NCI-H2029 treated with DMSO at 0.1 percent for 48 hours (cell line): Measurements from ENCODE around the gene SPIRE1.

Source experiments
- DNase-seq: peaks from one replicate; lab custom pipeline; 2025; lab: John Stamatoyannopoulos, UW

The SPIRE1 gene

DNA sequence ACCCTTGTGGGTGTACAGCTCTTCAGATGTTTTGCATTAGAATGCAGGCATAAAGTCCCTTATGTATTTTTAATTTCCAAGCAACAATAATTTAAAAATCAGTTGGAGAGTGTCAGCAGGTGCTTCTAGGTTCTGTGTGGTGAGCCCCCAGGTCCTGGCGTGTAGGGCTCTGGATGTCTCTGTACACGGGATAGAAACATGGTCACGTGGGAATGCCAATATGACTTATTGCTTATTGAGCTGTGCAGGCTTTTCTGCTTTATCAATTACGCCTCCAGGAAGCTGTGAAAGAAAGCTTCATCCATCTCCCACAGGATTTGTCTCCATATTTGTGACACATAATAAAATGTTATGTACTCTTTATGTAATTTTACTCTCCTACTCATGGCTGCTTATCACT is 212.4 kb downstream of the SPIRE1 start:
- no peak for DNase-seq

DNA sequence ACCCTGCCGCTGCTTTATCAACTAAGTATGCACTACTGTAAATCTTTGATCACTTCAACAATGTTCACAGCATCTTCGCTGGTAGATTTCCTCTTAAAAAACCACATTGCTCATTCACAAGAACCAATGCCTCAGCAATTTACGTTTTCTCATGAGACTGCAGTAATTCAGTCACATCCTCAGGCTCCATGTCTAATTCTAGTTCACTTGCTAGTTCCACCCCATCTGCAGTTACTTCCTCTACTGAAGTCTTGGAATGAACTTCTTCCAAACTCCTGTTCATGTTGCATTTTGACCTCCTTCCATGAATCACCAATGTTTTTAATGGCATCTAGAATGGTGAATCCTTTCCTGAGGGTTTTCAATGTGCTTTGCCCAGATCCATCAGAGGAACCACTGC is 214.4 kb downstream of the SPIRE1 start:
- DNase-seq: no peak

DNA sequence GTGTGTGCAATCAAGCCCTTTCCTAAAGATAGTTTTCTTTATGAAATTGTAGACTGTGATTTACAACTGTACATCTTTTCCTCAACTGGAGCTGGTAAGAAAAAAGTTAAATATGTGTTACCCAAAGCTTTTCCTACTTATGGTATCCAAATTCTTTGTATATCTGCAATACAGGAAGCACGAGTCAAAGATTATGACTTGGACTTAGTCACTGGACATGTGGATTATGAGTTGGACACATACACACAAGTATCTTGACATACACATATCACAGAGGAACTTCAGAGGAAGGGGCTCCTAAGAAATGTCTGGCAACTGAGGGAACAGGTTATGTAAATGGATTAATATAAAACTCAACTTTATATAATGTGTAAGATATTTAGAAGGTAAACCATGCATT is 215.0 kb downstream of the SPIRE1 start:
- no peak for DNase-seq

DNA sequence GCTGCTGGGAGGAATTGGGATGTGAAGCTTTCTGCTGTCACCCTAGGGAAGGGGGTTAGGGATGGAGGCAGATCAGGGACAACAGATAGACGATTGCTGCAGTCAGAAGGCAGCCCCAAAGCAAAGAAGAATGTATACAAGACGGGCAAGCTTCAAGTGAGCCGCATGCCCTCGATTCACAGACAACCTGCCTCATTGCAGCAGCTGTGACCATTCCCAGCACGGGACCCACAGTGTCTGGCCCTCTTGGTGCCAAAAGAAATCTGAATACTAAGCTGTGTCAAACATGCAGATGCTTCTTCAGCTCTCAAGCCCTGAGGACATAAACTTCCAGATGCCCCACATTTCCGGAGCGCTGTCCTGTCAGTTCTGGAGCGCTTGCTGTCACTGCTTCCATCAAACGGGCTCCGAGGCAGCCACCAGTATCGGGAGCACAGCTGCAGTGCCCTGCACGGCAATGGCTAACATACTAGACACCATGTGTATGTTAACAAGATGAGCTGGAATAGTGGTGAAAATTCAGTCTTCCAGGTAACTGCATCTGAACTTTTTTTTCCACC is 216.4 kb downstream of the SPIRE1 start:
- no peak for DNase-seq

DNA sequence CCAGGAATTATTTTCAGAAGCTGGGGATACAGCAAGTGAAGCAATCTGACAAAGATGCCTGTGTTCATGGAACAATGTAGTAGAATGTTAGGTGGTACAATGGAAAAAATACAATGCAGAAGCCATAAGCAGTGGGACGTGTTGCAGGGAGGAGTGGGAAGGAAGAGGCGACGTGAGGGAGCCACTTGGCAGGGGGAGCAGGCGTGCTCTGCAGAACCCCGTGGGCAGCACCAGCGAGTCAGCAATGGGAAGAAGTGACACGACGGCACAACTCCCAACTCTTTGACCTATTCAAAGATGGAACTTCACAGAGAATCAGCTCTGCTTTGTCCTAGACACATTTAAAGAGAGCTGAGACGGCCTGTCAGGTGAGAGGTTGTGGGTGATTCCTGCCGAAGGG is 219.7 kb downstream of the SPIRE1 start:
- DNase-seq: no peak

DNA sequence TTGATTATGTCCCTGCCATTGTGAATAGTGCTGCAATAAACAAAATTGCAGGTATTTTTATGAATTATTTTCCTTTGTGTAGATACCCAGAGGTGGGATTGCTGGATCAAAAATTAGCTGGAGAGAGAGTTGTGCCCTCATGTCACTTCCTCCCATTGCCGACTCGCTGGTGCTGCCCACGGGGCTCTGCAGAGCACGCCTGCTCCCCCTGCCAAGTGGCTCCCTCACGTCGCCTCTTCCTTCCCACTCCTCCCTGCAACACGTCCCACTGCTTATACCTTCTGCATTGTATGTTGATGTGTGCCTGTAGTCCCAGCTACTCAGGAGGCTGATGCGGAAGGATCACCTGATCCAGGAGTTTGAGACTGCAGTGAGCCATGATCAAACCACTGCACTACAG is 222.0 kb downstream of the SPIRE1 start:
- DNase-seq: no peak

DNA sequence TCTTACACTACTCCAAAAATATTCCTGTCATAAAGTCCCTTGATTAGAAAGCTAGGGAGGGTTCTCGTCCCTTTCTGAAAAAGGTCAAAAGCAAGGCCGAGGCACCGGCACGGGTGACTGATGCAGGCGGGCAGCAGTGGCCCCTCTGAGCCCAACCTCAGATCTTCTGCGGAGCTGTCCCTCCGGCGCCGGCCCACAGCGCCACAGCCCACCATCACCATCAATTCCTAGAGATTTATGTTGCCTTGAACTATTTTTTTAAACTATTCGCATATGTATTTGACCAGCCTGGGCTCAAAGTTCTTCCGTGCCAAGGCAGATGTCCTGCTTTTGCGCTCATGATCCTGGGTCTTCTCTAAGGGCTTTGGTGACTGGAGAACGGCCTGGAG is 223.4 kb downstream of the SPIRE1 start:
- DNase-seq: no peak

DNA sequence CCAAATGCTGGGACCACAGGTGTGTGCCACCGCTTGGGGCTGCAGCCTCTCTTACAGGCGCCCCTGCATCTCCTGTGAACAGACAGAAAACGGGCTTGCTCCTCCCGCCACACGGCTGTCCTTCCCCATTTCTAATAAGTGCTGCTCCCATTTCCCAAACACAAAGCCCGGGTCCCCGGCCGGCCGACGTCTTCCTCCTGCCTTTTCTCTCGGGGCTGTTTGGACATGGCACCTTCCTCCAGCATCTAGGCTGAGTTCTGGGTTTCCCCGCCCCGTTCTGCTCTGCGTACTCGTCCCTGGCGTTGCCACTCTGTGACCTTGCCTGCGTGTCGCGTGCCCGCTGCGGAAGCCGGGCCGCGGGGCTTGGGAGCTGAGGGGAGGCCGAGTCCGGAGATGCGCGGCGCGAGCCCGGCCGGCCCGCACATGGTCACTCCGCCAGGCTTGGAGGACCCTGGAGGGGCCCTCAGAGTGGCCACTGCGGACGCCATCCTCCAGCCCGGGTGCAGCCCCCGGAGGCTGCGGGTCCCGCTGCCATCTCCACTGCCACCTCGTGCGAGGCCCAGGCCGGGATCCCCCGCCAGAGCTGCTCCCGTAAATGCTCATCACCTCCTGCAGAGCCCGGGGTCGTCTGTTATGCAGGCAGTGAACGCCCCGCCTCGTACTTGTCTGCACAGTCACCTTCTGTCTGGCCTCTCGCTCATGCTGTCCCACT is 223.9 kb downstream of the SPIRE1 start:
- DNase-seq: no peak

DNA sequence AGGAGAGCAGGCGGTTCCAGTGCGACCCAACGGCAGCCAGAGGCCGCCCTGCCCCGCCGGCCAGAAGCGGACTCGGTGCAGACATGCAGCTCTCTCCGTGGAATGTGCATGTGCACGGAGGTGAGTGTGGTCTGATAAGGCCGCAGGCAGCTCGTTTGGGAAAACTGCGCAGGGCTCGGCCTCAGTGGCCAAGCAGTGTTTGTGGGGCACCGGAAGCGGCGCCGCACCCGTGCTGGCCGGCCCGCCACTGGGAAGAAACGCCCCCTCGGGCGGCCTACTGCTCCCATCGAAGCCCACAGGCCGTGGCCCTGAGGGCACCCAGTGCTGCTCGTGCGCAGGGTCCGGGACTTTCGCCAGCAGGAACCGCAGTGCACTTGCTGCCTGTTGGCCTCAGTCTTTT is 225.0 kb downstream of the SPIRE1 start:
- no peak for DNase-seq

DNA sequence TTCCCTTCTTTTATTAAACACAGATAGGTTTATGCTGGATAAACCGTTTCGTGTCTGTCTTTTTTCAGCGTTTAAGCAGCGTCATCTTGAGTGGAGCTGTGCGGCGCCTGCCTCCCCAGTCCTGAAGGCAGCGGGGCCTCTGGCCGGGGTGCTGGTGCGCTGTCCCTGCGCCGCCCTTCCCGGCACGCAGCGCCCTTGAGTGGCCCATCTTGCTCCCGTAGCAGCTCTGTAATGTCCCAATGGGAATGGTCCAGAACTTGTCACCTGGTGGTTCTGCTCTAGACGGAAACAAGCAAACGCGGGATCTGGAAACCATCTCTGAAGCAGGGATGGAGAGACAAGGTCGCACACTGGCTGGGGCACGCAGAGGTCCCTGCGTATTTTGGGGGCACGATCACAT is 225.7 kb downstream of the SPIRE1 start:
- no peak for DNase-seq

DNA sequence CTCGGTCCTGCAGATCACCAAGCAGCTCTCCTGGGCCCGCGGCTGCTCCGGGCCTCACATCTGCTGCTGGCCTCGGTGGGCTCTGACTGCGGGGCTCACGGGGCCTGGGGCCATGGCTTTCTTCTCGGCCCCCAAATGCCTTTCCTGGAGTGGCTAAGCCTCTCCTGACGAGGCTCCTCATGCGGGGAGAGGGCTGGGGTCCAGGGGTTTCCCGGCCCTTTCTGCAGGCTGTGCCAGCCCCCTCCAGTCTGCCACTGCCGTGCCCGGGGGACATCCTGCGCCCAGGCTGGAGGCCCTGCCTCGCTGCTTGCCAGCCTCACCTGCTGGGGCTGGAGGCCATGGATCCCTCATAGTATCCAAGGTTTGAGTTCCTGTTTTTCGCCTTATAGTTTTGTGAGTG is 226.3 kb downstream of the SPIRE1 start:
- DNase-seq: no peak

DNA sequence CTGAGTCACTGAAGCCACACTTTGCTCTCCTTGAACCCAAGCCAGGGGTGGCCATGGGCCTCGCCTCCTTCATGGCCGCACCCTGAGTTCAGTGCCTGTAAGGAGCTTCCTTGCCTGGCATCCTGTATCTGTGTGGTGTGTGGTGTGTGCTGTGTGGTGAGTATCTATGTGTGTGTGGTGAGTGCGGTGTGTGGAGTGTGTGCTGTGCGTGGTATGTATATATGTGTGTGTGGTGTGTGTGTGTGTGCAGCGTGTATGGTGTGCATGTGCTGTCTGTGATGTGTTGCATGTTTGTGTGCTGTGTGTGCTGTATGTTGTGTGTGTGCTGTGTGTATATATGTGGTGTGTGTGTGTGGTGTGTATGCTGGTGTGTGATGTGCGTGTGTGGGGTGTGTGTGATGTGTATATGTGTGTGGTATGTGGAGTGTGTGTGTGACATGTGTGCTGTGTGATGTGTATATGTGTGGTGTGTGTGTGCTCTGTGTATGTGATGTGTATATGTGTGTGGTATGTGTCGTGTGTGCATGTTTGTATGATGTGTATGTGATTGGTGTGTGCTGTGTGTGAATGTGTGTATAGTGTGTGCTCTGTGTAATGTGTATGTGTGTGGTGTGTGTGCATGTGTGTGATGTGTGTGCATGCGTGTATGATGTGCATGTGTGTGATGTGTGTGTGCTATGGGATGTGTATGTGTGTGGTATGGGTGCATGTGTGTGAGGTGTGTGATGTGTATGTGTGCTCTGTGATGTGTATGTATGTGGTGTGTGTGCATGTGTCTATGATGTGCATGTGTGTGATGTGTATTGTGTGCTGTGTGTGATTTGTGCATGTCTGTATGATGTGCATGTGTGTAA is 227.5 kb downstream of the SPIRE1 start:
- DNase-seq: no peak

DNA sequence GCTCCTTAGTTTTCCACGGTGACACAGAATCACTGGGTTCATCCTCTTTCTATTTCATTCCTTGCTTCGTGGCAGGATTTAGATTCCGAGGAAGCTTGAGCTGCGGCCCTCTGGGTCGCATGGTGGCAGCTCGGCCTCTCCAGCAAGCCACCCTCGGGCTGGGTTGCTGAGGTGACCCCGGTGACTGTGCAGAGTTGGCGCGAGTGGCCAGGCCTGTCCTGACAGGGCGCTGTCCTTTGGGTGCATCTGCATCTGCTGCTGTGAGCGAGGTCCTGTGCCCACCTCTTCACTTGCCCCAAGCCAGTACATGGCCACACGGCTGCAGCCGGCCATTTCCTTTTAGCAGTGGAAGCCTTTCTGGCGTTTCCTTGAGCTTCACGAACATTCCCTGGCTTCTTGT is 228.4 kb downstream of the SPIRE1 start:
- DNase-seq: no peak

DNA sequence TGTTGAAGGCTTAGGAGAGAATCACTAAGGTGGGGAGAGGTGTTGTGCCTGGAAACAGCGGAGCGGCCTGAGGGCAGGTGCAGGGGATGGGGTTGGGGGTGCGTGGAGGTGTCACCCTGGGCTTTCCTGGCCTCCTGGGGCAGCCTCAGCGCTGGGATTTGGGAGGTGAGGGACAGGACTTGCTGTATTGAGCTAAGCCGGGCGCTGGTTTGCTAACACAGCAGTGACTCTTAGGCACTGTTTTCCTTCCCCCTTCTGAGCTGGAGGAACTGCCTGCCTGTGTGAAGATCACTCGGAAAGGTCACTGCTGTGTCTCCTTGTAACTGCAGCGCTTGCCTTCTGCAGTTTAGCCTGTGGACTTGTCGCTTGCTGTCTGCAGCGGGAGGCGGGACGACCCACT is 229.0 kb downstream of the SPIRE1 start:
- DNase-seq: no peak

DNA sequence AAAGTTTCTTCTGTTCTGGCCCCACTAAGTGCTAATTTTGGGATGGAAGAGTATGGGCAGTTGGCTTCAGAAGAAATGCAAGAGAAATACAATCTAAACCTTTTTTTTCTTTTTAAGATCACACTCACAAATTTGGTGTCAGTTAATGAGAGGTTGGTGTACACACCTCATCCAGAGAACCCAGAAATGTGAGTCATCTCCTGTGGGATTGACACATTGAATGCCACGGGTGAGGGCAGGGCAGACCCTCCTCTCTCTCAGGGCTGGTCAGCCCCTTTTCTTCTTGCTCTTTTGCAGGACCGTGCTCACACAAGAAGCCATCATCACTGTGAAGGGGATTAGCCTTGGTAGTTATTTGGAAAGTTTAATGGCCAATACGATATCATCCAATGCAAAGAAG is 231.0 kb downstream of the SPIRE1 start:
- no peak for DNase-seq

DNA sequence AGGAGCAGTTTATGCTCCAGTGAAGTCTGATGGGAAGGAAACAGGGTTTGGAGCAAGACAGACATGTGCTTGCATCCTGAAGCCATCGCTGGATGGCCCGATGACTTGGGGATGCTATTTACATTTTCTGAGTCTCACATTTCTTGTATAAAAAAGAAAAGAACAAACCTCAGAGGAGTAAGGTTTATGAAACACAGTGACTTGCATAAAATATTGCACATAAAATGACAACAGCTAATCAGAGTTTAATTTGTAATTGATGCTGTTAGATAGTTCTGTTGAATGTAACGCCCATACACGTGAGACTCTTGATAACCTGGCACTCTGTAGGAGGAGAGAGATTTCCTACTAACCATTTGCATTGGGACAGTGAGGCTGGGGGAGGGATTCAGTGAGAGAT is 233.7 kb downstream of the SPIRE1 start:
- DNase-seq: no peak

DNA sequence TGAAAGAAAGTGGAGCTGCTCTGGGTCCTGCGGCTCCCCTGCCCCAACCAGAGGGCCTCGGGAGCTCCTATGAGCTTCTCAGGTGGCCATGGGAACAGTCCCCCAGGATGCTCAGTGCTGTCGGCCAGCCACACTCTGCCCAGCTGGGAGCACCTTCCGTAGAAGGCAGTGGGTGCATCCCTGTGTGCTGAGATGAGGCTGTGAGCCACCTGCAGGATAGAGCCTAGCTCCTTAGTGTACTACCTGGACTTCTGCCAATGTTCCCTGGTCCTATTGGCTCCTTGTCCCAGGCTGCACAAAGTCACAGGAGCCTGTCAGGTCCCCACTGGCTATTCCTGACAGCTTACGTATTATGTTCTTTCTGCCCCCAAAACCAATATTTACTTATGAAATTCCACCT is 234.1 kb downstream of the SPIRE1 start:
- peak; percentile 43 for DNase-seq

DNA sequence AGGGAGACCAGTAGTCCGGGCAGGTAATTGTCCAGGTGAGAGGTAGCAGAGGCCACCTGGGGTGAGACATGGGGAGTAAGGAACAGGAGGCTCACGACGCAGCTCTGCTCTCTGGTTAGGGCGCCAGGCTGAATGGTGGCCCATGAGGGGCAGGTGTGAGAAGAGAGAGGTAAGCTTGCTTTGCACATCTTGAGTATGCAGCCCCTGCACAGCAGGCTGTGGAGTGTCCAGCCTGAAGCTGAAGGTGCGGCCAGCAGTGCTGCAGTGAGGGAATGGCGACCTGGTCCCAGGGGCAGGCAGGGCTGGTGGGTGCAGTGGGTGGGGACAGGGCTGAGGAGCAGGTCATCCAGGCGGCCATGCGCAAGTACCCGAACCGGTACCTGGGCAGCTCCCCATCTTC is 234.5 kb downstream of the SPIRE1 start:
- no peak for DNase-seq

DNA sequence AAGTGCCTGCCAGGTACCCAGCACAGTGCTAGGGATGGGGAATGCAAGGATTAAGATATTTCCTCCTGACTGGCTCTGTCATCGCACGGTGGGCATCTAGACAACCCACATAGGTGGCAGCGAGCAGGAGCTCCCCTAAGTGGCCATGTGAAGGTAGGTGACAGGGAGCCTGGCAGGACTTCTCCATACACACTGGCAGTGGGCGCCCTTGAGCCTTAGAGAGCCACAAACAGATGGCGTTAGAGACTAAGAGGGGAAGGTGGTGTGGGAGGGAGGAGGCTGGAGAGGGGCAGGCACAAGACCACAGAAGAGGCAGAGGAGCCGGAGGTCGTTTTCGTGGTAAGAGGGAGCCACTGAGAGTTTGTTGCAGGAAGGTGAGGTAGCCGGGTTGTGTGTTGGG is 235.0 kb downstream of the SPIRE1 start:
- DNase-seq: no peak

DNA sequence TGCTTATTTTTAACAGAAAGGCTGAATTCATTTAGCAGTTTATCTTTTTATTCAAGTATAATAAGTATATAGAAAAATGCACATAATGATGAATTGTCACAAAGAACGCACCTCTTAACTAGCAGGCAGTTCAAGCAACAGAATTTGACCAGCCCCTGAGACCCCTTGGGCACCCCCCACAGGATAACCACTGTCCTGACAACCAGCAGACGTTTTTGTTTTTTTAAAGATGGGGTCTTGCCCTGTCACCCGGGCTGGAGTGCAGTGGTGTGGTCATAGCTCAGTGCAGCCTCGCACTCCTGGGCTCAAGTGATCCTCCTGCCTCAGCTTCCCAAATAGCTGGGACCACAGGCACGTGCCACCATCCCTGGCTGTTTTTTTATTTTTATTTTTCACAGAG is 236.2 kb downstream of the SPIRE1 start:
- DNase-seq: no peak

DNA sequence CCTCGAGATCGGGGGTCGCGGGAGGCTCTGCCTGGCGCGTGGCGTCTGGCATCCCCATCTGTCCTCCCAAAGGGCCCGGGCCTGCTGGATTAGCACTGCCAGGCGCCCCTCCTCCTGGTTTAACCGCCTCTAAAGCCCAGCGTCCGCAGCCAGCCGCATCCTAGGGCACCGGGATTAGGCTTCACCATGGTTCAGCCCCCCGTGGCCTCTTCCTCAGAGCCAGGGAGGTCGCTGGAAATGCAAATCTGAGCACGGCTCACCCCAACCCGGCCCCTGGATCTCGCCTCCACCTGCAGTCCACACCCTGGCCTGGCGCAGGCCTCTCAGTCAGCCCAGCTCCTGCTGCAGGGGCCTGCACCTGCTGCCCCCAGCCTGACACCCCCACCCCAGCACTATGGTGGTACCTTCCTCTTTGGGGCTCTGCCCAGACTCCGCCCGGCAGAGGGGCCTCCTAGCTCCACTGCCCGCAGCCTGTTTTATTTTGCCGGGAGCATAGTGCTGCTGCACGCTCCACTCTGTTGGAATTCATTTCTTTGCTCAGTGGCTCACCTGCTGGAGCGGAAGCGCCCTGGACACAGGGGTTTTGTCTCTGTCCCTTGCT is 237.0 kb downstream of the SPIRE1 start:
- no peak for DNase-seq

DNA sequence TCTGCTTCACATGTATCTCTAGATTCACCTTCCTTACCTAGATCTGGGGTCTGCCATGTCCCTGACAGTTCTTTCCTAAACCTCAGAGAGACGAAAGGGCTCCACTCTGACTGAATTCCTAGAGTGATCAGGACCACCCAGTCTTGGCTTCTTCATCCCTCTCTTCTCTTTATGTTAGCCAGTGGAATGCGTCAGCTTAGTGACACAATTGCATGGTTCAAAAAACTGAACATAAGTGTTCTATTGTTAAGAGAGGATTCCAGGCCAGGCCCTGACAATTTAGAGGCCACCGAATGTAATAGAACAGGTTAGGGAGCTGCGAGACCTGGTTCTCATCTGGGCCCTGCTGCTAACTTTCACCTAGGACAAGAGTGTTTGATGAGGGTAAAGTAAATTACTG is 240.2 kb downstream of the SPIRE1 start:
- no peak for DNase-seq

DNA sequence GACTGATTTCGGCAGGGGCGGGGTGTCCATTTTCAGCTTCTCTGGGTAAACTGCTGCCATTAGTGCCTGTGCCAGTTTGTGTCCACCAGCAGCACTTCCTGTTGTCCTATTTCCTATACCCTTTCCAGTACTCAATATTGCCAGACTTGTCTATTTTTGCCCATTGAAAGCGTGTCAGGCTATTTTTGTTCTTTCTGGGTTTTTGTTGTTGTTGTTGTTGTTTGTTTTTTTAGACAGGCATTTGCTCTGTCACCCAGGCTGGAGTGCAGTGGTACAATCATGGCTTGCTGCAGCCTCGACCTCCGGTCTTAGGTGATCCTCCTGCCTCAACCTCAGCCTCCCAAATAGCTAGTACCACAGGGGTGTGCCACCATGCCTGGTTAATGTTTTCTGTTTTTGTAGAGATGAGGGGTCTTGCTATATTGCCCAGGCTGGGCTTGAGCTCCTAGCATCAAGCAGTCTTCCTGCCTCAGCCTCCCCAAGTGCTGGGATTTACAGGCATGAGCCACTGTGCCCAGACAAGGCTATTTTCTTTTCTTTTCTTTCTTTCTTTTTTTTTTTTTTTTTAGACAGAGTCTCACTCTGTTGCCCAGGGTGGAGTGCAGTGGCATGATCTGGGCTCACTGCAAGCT is 241.7 kb downstream of the SPIRE1 start:
- DNase-seq: no peak
